Heart left ventricle (tissue), 13 donors: ENCODE data around the gene SLC22A23.
A peak's percentile ranks its signal among the peaks of the same experiment; 100 is the strongest.

Experiments
- CTCF ChIP-seq, 12 donors: fragments of 200-600 bp; sonication (generic) in 4 of 12; IDR thresholded peaks; one replicate each; pipeline versions ENCODE4 v1.5.0 to v1.8.0; 2018 to 2022; ENCODE audit warnings: antibody characterized with exemption in 12 of 12, mild to moderate bottlenecking in 5 of 12
- POLR2A ChIP-seq, 2 donors: fragments of 450-650 bp; IDR thresholded peaks; one replicate each; pipeline ENCODE4 v1.6.1; 2017; ENCODE audit warnings: antibody characterized with exemption in 2 of 2, mild to moderate bottlenecking in 2 of 2, moderate library complexity in 2 of 2
- donor health status: ischemic (EF 13 %, LVEDD 7.1; RV severe dilation, severe dysfunction).
- donor health status: DM: no; HTN: yes; CAD: no.
- donor health status: DM: no; HTN: no; CAD: no.
- donor health status: ischemic (EF 25% LVEDD 6.9; RV normal size, moderate dysfunction).
- donor health status: ischemic (EF 25% LVEDD 5.7; RV mildly dilated, moderate dysfunction).
- donor health status: ischemic (EF 35%, LVEDD 5.7; RV mildly dilated, moderate dysfunction).
- donor health status: nonischemic (EF 11% LVEDD 7.7; RV severe dilation, severe dysfunction).
- donor health status: DM: yes; HTN: yes; CAD: no.
- donor health status: PGD.
- donor health status: ischemic (EF 29% LVEDD 5.4; RV normal size, mild dysfunction).
- donor health status: nonischemic (EF 23%, LVEDD 6.1; RV moderate dilation, normal function).

- TF ChIP-seq CTCF (IDR thresholded peaks at IDR 0.05) (no peak), POLR2A (IDR thresholded peaks at IDR 0.05) (peak in 1 of 2 donors; percentile 35)
These were observed 100.6 kb downstream of the SLC22A23 start for GRCh38 chr6:3356056-3356823.
